Measurements from ENCODE around the gene VPS51. TPM values are rescaled to one million over a fixed set of nuclear protein-coding genes. Genes with fewer than 3 reads are reported as not detected.

VPS51 gene
- polyA plus RNA-seq, 3 donors: 37.2 to 77.3 (median 39.4) TPM

DNA sequence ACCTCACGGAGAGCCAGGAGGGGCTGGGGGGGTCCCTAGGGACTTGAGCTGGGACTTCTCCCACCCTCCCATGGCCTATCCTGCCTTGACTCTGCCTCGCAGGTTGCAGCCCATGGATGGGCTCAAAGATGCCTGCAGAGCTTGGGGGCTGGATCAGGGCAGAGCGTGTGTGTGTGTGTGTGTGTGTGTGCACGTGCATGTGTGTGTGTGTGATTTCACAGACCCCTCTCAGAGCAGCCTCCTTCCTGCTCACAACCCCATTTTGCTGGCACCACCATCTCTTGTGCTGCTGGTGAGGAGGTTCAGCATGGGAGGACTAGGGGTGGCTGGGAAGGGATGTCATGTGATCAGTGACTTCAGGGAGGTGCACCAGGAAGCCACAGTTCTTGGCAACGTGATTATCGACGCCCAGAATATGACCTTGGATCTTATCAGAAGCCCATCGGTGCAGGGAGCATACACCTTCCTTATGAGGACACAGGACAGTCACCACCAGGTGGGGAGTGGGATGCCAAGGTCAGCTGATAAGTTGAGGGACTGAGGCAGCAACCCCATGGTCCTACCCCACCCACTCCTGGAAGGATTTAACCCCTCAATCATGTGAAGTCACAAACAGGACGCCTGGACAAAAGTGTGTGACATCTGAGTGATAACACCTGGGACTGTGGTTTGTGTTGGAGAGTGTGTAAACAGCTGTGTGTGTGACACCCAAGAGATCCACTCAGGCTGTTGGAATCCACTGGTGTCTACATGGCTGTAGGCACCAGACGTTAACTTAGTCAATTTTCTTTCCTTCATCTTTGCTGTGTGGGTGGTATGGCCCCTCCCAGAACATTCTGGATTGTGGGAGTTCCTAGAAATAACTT is 35.8 kb upstream of the VPS51 start:
- no peak overlapping the region for H3K4me3 ChIP-seq (replicated peaks in 1 of 3; ENCODE audit: low read depth in 2 of 3, low read length in 3 of 3)
- Mint-ChIP-seq H3K4me1 (peaks cover 36% of the 10 kb centered on the region), H3K27me3 (ENCODE audit: low read depth in 3 of 3) (peaks cover 5 to 17% (median 12%) of the 10 kb centered on the region in 3 donors), H3K4me3 (no peak overlapping the region), H3K36me3 (no peaks in the 10 kb centered on the region), H3K9me3 (peaks cover 0 to 4% (median 1%) of the 10 kb centered on the region in 7 donors), H3K27ac (no peak overlapping the region)
- TF ChIP-seq, protein P1, sequence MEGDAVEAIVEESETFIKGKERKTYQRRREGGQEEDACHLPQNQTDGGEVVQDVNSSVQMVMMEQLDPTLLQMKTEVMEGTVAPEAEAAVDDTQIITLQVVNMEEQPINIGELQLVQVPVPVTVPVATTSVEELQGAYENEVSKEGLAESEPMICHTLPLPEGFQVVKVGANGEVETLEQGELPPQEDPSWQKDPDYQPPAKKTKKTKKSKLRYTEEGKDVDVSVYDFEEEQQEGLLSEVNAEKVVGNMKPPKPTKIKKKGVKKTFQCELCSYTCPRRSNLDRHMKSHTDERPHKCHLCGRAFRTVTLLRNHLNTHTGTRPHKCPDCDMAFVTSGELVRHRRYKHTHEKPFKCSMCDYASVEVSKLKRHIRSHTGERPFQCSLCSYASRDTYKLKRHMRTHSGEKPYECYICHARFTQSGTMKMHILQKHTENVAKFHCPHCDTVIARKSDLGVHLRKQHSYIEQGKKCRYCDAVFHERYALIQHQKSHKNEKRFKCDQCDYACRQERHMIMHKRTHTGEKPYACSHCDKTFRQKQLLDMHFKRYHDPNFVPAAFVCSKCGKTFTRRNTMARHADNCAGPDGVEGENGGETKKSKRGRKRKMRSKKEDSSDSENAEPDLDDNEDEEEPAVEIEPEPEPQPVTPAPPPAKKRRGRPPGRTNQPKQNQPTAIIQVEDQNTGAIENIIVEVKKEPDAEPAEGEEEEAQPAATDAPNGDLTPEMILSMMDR (IDR thresholded peaks at IDR 0.05): no peak
- H3K79me2 ChIP-seq (ENCODE audit: insufficient read depth, low read length): no peaks in the 10 kb centered on the region
- H2AFZ ChIP-seq (ENCODE audit: insufficient read depth, low read depth, low read length, poor library complexity, severe bottlenecking): no peak overlapping the region
- H3K4me2 ChIP-seq (replicated peaks; ENCODE audit: extremely low read depth, low read length, poor library complexity, severe bottlenecking): no peak overlapping the region
- peaks cover 5 to 8% of the 10 kb centered on the region in 2 donors for H3K4me1 ChIP-seq (ENCODE audit: control insufficient read depth in 1 of 2, insufficient read depth in 2 of 2, low read length in 2 of 2)
- DNase-seq: no peak
- H3K27ac ChIP-seq (ENCODE audit: low read depth in 1 of 2, low read length in 2 of 2): no peak overlapping the region
- WGBS (ENCODE audit: insufficient coverage): 32% methylated on average over 4 of the region's 10 CpGs
- H3K27me3 ChIP-seq (ENCODE audit: control insufficient read depth in 2 of 2, insufficient read depth in 2 of 2, low read length in 2 of 2): no peaks in the 10 kb centered on the region
- H3K36me3 ChIP-seq (replicated peaks in 1 of 2; ENCODE audit: control insufficient read depth in 1 of 2, insufficient read depth in 2 of 2, low read length in 2 of 2): no peaks in the 10 kb centered on the region
- H4K20me1 ChIP-seq (ENCODE audit: insufficient read depth, low read length): no peaks in the 10 kb centered on the region
- H3K9ac ChIP-seq (ENCODE audit: insufficient read depth, low read length, poor library complexity, severe bottlenecking): no peak overlapping the region
- intact Hi-C loops (cut with micrococcal nuclease): no loop called here
- no peaks in the 10 kb centered on the region for H3K9me3 ChIP-seq (replicated peaks in 1 of 2; ENCODE audit: control insufficient read depth in 1 of 2, insufficient read depth in 1 of 2, low read length in 2 of 2)

DNA sequence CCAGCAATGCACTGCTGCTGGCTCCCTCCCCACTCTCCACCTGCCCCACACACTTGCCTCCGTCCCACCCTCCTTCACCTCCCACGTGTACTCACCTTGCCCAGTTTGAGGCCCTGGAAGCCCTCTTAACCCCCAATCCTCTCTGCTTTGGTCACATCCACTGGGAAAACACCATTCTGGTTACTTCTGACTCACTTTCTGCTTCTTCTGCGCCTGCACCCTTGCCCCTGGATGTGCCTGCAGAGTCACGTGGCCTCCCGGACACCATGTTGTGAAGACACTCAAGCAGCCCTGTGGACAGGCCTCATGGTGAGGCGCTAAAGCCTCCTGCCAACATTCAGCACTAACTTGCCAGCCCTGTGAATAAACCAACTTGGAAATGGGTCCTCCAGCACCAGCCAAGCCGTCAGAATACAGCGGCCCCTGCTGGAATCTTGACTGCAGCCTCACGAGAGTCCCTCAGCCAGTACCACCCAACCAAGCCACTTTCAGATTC is 35.1 kb upstream of the VPS51 start:
- Histone ChIP-seq H3K4me1 (ENCODE audit: control insufficient read depth in 1 of 2, insufficient read depth in 2 of 2, low read length in 2 of 2) (peaks cover 5 to 8% of the 10 kb centered on the region in 2 donors), H3K27me3 (ENCODE audit: control insufficient read depth in 2 of 2, insufficient read depth in 2 of 2, low read length in 2 of 2) (no peaks in the 10 kb centered on the region), H2AFZ (ENCODE audit: insufficient read depth, low read depth, low read length, poor library complexity, severe bottlenecking) (no peak overlapping the region), H3K79me2 (ENCODE audit: insufficient read depth, low read length) (no peaks in the 10 kb centered on the region), H3K4me2 (replicated peaks; ENCODE audit: extremely low read depth, low read length, poor library complexity, severe bottlenecking) (no peak overlapping the region), H3K36me3 (replicated peaks in 1 of 2; ENCODE audit: control insufficient read depth in 1 of 2, insufficient read depth in 2 of 2, low read length in 2 of 2) (no peaks in the 10 kb centered on the region), H3K4me3 (replicated peaks in 1 of 3; ENCODE audit: low read depth in 2 of 3, low read length in 3 of 3) (no peak overlapping the region), H3K9ac (ENCODE audit: insufficient read depth, low read length, poor library complexity, severe bottlenecking) (no peak overlapping the region), H3K27ac (ENCODE audit: low read depth in 1 of 2, low read length in 2 of 2) (no peak overlapping the region), H4K20me1 (ENCODE audit: insufficient read depth, low read length) (no peaks in the 10 kb centered on the region), H3K9me3 (replicated peaks in 1 of 2; ENCODE audit: control insufficient read depth in 1 of 2, insufficient read depth in 1 of 2, low read length in 2 of 2) (no peaks in the 10 kb centered on the region)
- WGBS (ENCODE audit: insufficient coverage): 91% methylated on average over 9 of the region's 9 CpGs
- intact Hi-C loops (cut with micrococcal nuclease): no loop called here
- no peak for DNase-seq
- TF ChIP-seq, protein P1 (IDR thresholded peaks at IDR 0.05): no peak
- H3K9me3 Mint-ChIP-seq: peaks cover 0 to 4% (median 0%) of the 10 kb centered on the region in 7 donors
- peaks cover 31% of the 10 kb centered on the region for H3K4me1 Mint-ChIP-seq
- H3K36me3 Mint-ChIP-seq: no peaks in the 10 kb centered on the region
- no peak overlapping the region for H3K27ac Mint-ChIP-seq
- no peak overlapping the region for H3K4me3 Mint-ChIP-seq
- H3K27me3 Mint-ChIP-seq (ENCODE audit: low read depth in 3 of 3): peaks cover 5 to 17% (median 12%) of the 10 kb centered on the region in 3 donors
